Brain pericyte (primary cell): ENCODE results near the gene TENT4A.

Source experiments
- DNase-seq: peaks from one replicate; pipeline ENCODE4 v3.0.0-alpha.2; 2012; ENCODE audit warnings: low read depth, low spot score

TENT4A gene

GRCh38 chr5:6792911-6793471 is 79.8 kb downstream of the TENT4A start:
- no peak for DNase-seq

GRCh38 chr5:6801236-6801635 is 88.0 kb downstream of the TENT4A start:
- DNase-seq, result no peak

- no peak for DNase-seq
These were observed 90.8 kb downstream of the TENT4A start for GRCh38 chr5:6803981-6804550.

- no peak for DNase-seq
These were observed 91.7 kb downstream of the TENT4A start for GRCh38 chr5:6804766-6805501.

GRCh38 chr5:6805841-6806240 is 92.6 kb downstream of the TENT4A start:
- no peak for DNase-seq
